C4-2B (cell line): Measurements from ENCODE around the gene CRIP1.
A peak's percentile ranks its signal among the peaks of the same experiment; 100 is the strongest.

ENCODE experiments used
- H3K27ac ChIP-seq: fragments of 450-650 bp; 2 replicates; pipeline ENCODE4 v1.5.1; 2017
- CTCF ChIP-seq: fragments of 450-650 bp; conservative IDR thresholded peaks from 2 replicates; pipeline ENCODE4 v1.5.1; 2017; ENCODE audit warnings: mild to moderate bottlenecking
- ZFX ChIP-seq: fragments of 450-650 bp; IDR thresholded peaks from 2 replicates; pipeline ENCODE4 v1.6.1; 2017

The CRIP1 gene

DNA sequence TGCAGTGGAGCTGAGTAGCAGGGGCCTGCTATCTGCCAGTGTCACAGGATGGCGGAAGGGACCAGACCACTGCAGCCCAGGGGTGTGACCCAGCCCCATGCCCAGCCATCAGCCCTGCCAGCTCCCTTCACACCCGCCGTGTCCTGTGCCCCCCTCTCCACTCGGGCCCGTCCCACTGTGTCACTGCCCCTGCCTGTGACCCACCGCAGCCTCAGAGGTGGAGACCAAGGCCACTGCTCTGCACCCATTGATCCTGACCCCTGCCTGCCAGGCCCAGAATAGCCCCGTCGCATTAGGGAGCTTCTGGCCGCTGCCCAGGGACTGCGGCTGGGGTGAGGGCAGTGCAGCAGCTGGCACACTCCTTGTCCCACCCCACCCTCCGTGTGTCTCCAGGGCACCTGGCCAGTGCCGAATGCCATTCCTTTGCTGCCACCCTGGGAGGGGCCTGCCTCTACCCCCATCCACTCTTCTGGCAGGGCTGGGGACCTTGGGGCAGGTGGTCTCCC, 14.1 kb upstream of the CRIP1 start:
- TF ChIP-seq CTCF (no peak), ZFX (no peak)
- H3K27ac ChIP-seq = peak overlapping the region; percentile 84

- no peak for TF ChIP-seq ZFX
- no peak for TF ChIP-seq CTCF
- peak overlapping the region; percentile 84 for H3K27ac ChIP-seq
Measured at GRCh38 chr14:105473033-105473676, 13.5 kb upstream of the CRIP1 start.

DNA sequence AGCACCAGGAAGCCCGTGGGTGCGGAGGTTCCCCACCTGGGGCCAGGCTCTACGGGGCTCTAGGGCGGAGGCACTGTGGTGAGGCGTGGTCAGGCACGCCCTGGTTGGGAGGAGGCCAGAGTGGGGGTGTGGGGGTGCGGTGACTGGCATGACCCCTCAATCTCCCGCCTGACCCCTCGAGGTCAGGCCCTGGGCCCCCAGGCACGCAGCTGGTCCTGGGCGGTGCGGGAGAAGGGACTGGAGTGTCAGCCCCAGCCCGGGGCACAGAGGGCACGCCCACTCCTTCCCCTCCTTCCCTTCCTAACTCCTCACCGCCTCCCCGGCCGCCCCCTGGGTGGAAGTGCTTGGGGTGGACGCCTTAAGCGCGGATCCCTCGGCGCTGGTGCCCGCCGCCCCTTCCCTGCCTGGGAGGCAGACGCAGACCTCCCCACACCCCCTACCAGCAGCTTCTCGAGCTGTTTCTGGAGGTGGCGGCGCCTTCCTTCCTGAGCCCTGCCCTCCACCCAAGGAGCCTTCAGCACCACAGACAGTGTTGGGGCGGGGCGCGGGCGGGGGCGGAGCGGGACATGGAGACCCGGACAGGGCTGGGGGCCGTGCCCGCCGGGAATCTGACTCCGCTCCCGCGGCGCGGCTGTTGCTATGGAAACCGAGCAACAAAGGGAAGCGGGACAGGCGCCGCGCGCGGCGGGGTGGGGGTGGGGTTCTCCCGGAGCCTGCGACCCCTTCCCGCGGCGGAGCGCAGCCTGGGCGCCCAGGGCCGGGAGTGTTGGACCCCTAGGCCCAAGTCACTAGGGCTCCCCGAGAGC, 12.8 kb upstream of the CRIP1 start:
- peak overlapping the region; percentile 84 for H3K27ac ChIP-seq
- TF ChIP-seq CTCF = no peak
- no peak for TF ChIP-seq ZFX

DNA sequence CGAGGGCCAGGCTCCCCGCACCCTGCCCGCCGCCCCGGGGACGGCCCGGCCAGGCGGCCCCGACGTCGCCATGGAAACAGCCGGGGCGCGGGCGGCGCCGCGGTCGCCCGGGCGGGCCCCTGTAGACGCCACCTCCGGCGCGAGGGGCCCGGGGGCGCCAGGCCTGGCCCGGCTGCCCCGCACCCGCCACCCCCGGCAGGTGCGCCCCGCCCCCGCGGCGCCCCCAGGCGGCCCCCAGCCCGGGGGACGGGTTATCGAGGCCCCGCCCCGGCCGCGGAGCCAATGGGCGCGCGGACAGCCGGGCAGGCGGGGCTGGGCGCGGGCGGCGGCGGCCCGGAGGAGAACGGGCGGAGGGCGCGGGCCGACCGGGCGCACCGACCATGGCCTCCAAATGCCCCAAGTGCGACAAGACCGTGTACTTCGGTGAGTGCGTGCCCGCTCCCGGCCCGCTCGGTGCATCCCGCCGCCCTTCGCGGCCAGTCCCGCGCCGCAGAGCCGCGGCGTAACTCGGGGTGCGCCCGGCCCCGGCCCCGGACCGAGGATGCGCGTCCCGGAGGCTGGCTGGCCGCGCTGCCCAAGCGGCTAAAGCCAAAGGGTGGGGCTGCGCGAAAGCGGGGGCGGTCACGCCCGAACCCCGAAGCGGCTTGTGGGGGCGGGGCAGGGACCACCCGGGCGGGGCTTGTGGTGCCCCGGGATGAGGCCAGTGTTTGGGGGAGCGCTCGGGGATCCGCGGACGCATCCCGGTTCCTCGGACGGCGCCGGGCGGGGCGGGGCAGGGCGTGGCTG, 12.0 kb upstream of the CRIP1 start, which contains the start of gene CRIP2:
Gene CRIP2, plus strand, starts transcription at position 339 of the 786 bp plus-strand sequence. Its CDS starts 42 bp downstream, at position 381.
- peak within 1 kb of the TSS; percentile 84 for H3K27ac ChIP-seq
- TF ChIP-seq ZFX = no peak
- TF ChIP-seq CTCF = no peak

DNA sequence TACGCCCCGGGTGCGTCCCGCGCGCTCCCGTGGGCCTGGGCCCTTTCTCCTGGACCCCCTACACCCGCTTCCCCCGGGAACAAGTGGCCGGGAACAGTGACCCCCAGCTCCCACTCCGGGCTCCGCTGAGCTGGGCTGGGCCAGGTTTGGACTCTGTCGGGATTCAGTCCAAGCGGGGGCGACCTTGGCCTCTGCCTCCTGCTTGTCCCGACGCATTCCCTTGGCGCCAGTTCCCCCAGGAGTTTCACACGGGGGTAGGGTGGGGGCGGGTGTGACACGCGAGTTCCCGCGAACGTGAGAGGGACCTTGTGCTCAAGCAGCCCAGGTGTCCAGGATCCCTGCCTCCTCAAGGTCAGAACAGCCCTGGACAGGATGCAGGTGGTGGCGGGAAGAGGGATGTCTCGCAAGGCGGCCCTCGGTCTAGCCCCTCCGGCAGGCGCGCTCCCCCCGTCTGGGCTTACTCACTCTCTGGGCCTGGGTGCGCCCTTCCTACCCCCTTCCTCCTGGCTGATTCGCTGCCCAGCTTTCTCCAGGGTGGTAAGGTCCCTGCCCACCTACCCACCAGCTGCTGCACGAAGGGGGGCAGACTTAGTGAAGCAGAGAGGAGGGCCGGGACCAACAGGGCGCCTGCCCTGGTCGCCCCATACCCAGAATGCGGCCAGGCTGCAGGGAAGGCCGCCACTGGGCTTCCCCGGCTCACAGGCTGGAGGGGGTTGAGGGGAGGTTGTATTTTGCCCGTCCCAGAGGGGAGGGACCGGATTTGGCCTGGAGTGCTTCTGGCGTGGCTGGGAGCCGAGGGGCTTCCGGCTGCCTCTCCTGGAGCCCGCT, 11.2 kb upstream of the CRIP1 start:
- peak overlapping the region; percentile 84 for H3K27ac ChIP-seq
- TF ChIP-seq ZFX (no peak), CTCF (no peak)

- H3K27ac ChIP-seq = peak overlapping the region; percentile 84
- TF ChIP-seq ZFX = no peak
- no peak for TF ChIP-seq CTCF
Measured at GRCh38 chr14:105476097-105476830, 10.4 kb upstream of the CRIP1 start.
